HepG2 (cell line): ENCODE results near the gene LNX2. TPM values are rescaled to one million over a fixed set of nuclear protein-coding genes. Genes with fewer than 3 reads are reported as not detected.

Experiments
- GATAD2A ChIP-seq: IDR thresholded peaks from 2 replicates; pipeline ENCODE4 v1.6.1; 2016
- HBP1 ChIP-seq: IDR thresholded peaks from 2 replicates; pipeline ENCODE4 v1.6.1; 2016; ENCODE audit warnings: low read depth, control low read depth
- KIAA2018 ChIP-seq: sonication (generic); formaldehyde crosslinking; IDR thresholded peaks from 2 replicates; pipeline ENCODE4 v1.5.0; 2020; ENCODE audit warnings: mild to moderate bottlenecking, missing genetic modification reagents, borderline replicate concordance
- LCORL ChIP-seq, 2 experiments: fragments of 450-650 bp in 1 of 2; sonication (generic) in 1 of 2; formaldehyde crosslinking in 1 of 2; IDR thresholded peaks; 2 replicates each; pipeline versions ENCODE4 v1.5.0 to v1.6.1; 2017 to 2020; ENCODE audit warnings: antibody characterized with exemption in 1 of 2, missing genetic modification reagents in 1 of 2
- MED8 ChIP-seq: sonication (generic); formaldehyde crosslinking; IDR thresholded peaks from 2 replicates; pipeline ENCODE4 v1.8.1; 2023; ENCODE audit warnings: mild to moderate bottlenecking, missing genetic modification reagents; ENCODE audit not compliant: insufficient replicate concordance
- UBTF ChIP-seq: sonication (generic); formaldehyde crosslinking; IDR thresholded peaks from 2 replicates; pipeline ENCODE4 v1.4.0; 2020; ENCODE audit warnings: mild to moderate bottlenecking, missing genetic modification reagents
- ZSCAN21 ChIP-seq: sonication (generic); formaldehyde crosslinking; IDR thresholded peaks from 2 replicates; pipeline ENCODE4 v1.8.0; 2022; ENCODE audit warnings: mild to moderate bottlenecking, missing genetic modification reagents, moderate library complexity, borderline replicate concordance
- polyA plus RNA-seq, 8 experiments: library from polyadenylated mRNA; depleted of rRNA in 3 of 8; stranded (reverse) in 7 of 8; unstranded in 1 of 8; fragments of >200 nt; fragmentation: Illumina TruSeq in 4 of 8; extraction: Trizol in 4 of 8; gene quantifications; 2 replicates each; pipeline versions ENCODE4 v1.2.1 to v1.2.3, GENCODE V29; 2011 to 2016; ENCODE audit warnings: low read depth in 4 of 8, missing spikeins in 1 of 8, mixed read lengths in 1 of 8; ENCODE audit not compliant: insufficient read depth in 1 of 8
- total RNA-seq, 5 experiments: library from RNA; depleted of rRNA; stranded (reverse); fragments of >200 nt; fragmentation: Illumina TruSeq; extraction: Trizol; gene quantifications; 2 replicates each; pipeline ENCODE4 v1.2.3, GENCODE V29; 2016; ENCODE audit warnings: low read depth in 1 of 5
- TF ChIP-seq, protein P1 (sequence below): sonication (generic); formaldehyde crosslinking; IDR thresholded peaks from 2 replicates; pipeline ENCODE4 v1.9.0; 2021; ENCODE audit warnings: missing genetic modification reagents, borderline replicate concordance
- TF ChIP-seq, protein P2 (sequence below): sonication (generic); formaldehyde crosslinking; IDR thresholded peaks from 2 replicates; pipeline ENCODE4 v1.5.1; 2020; ENCODE audit warnings: missing genetic modification reagents, mild to moderate bottlenecking, borderline replicate concordance
- TF ChIP-seq, protein P3 (sequence below): sonication (generic); formaldehyde crosslinking; conservative IDR thresholded peaks from 2 replicates; pipeline ENCODE4 v1.8.0; 2022; ENCODE audit warnings: mild to moderate bottlenecking, moderate library complexity, missing genetic modification reagents

Gene LNX2
- total and polyA plus RNA-seq, 2 of the 13 experiments (the other 11 are each of a cell fraction or from before 2014, with no cell fraction given): 9.2 to 9.7 TPM

- TF ChIP-seq UBTF (CRISPR knock-in tag) (peak; percentile 73), ZSCAN21 (CRISPR knock-in tag) (0 out of 2 replicates have a peak, but pooled peaks have one; percentile 27), LCORL (IDR thresholded peaks at IDR 0.05) (no peak), LCORL (CRISPR knock-in tag; IDR thresholded peaks at IDR 0.05) (0 out of 2 replicates have a peak, but pooled peaks have one; percentile 18), MED8 (CRISPR knock-in tag) (no peak), GATAD2A (CRISPR knock-in tag) (0 out of 2 replicates have a peak, but pooled peaks have one; percentile 52), KIAA2018 (CRISPR knock-in tag) (no peak), HBP1 (no peak)
- TF ChIP-seq, protein P1, sequence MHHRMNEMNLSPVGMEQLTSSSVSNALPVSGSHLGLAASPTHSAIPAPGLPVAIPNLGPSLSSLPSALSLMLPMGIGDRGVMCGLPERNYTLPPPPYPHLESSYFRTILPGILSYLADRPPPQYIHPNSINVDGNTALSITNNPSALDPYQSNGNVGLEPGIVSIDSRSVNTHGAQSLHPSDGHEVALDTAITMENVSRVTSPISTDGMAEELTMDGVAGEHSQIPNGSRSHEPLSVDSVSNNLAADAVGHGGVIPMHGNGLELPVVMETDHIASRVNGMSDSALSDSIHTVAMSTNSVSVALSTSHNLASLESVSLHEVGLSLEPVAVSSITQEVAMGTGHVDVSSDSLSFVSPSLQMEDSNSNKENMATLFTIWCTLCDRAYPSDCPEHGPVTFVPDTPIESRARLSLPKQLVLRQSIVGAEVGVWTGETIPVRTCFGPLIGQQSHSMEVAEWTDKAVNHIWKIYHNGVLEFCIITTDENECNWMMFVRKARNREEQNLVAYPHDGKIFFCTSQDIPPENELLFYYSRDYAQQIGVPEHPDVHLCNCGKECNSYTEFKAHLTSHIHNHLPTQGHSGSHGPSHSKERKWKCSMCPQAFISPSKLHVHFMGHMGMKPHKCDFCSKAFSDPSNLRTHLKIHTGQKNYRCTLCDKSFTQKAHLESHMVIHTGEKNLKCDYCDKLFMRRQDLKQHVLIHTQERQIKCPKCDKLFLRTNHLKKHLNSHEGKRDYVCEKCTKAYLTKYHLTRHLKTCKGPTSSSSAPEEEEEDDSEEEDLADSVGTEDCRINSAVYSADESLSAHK (CRISPR knock-in tag): no peak
- TF ChIP-seq, protein P2, sequence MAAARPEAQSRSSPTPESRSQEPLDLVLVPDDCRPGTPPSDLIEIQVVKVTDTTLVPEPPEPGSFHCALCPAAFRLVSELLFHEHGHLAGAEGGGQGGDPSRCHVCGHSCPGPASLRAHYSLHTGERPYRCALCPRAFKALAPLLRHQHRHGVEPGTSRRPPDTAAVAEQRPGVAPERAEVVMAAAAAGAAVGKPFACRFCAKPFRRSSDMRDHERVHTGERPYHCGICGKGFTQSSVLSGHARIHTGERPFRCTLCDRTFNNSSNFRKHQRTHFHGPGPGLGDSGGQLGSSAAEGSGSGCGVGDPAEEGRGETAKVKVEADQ (CRISPR knock-in tag): no peak
- TF ChIP-seq, protein P3, sequence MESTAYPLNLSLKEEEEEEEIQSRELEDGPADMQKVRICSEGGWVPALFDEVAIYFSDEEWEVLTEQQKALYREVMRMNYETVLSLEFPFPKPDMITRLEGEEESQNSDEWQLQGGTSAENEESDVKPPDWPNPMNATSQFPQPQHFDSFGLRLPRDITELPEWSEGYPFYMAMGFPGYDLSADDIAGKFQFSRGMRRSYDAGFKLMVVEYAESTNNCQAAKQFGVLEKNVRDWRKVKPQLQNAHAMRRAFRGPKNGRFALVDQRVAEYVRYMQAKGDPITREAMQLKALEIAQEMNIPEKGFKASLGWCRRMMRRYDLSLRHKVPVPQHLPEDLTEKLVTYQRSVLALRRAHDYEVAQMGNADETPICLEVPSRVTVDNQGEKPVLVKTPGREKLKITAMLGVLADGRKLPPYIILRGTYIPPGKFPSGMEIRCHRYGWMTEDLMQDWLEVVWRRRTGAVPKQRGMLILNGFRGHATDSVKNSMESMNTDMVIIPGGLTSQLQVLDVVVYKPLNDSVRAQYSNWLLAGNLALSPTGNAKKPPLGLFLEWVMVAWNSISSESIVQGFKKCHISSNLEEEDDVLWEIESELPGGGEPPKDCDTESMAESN (CRISPR knock-in tag): no peak
These were observed 87.1 kb downstream of the LNX2 start (continued) for GRCh38 chr13:27533155-27533643.
